Activated naive CD8-positive, alpha-beta T cell treated with anti-CD3 and anti-CD28 coated beads for 36 hours (primary cell): ENCODE measurements around the gene ANKRD61. TPM values are rescaled to one million over a fixed set of nuclear protein-coding genes. Genes with fewer than 3 reads are reported as not detected.
"Not testable (repeated sequence)": the region's sequence is repeated elsewhere in the genome, so short reads cannot be mapped to it uniquely, and the experiment has no call there.

Experiments used
- DNase-seq: peaks from one replicate; pipeline ENCODE4 v3.0.0; 2021
- H3K27ac Mint-ChIP-seq: one replicate; pipeline ENCODE4 v1.8.0; 2022; ENCODE audit warnings: mild to moderate bottlenecking, moderate library complexity, mixed read lengths
- H3K27me3 Mint-ChIP-seq: one replicate; pipeline ENCODE4 v1.8.0; 2022; ENCODE audit warnings: mild to moderate bottlenecking, mixed read lengths
- H3K36me3 Mint-ChIP-seq: one replicate; pipeline ENCODE4 v1.8.0; 2021; ENCODE audit warnings: mild to moderate bottlenecking, mixed read lengths
- H3K4me1 Mint-ChIP-seq: one replicate; pipeline ENCODE4 v1.8.0; 2021; ENCODE audit warnings: mixed read lengths
- H3K4me3 Mint-ChIP-seq: one replicate; pipeline ENCODE4 v1.8.0; 2022; ENCODE audit warnings: mild to moderate bottlenecking, moderate library complexity, mixed read lengths
- H3K9me3 Mint-ChIP-seq: one replicate; pipeline ENCODE4 v1.8.0; 2022; ENCODE audit warnings: mixed read lengths
- total RNA-seq, 2 experiments: library from RNA; stranded (reverse); gene quantifications; one replicate each; pipeline ENCODE4 v1.2.3, GENCODE V29; 2021

Gene ANKRD61
- total RNA-seq, 2 experiments from 2014 or later = 0.16 TPM; not detected in 1

- Mint-ChIP-seq H3K9me3 (no peaks in the 10 kb centered on the region), H3K4me1 (no peaks in the 10 kb centered on the region), H3K36me3 (no peaks in the 10 kb centered on the region), H3K27ac (no peak overlapping the region), H3K27me3 (no peaks in the 10 kb centered on the region), H3K4me3 (no peak overlapping the region)
- no peak for DNase-seq
These were observed 40.2 kb downstream of the ANKRD61 start for GRCh38 chr7:6071406-6071805.

GRCh38 chr7:6074612-6075380, 43.6 kb downstream of the ANKRD61 start:
- H3K4me1 Mint-ChIP-seq = no peaks in the 10 kb centered on the region
- H3K9me3 Mint-ChIP-seq = no peaks in the 10 kb centered on the region
- no peak overlapping the region for H3K4me3 Mint-ChIP-seq
- H3K27me3 Mint-ChIP-seq = no peaks in the 10 kb centered on the region
- no peaks in the 10 kb centered on the region for H3K36me3 Mint-ChIP-seq
- no peak for DNase-seq
- H3K27ac Mint-ChIP-seq = no peak overlapping the region

- no peaks in the 10 kb centered on the region for H3K36me3 Mint-ChIP-seq
- no peak for DNase-seq
- H3K4me3 Mint-ChIP-seq = no peak overlapping the region
- no peak overlapping the region for H3K27ac Mint-ChIP-seq
- no peaks in the 10 kb centered on the region for H3K27me3 Mint-ChIP-seq
- H3K4me1 Mint-ChIP-seq = no peaks in the 10 kb centered on the region
- no peaks in the 10 kb centered on the region for H3K9me3 Mint-ChIP-seq
These were observed 47.4 kb downstream of the ANKRD61 start for GRCh38 chr7:6078548-6078947.

- not testable (repeated sequence) for H3K27me3 Mint-ChIP-seq, H3K4me3 Mint-ChIP-seq, H3K36me3 Mint-ChIP-seq, H3K27ac Mint-ChIP-seq, H3K4me1 Mint-ChIP-seq, DNase-seq, H3K9me3 Mint-ChIP-seq
These were observed 51.9 kb downstream of the ANKRD61 start for GRCh38 chr7:6083047-6083446.

Other genes with a start within 250 kb of the ANKRD61 start
- 10 to 100 TPM; 45.5 to 48.1 TPM for gene RNF216, start 249.7 kb upstream of the ANKRD61 start, total RNA-seq
- not detected for gene OCM, start 150.6 kb upstream of the ANKRD61 start, total RNA-seq
- gene CCZ1, start 132.6 kb upstream of the ANKRD61 start, total RNA-seq = 10 to 100 TPM; 96.8 to 98.2 TPM
- gene RSPH10B, start 60.7 kb upstream of the ANKRD61 start, total RNA-seq = not detected
- 10 to 100 TPM; 25.8 to 27.3 TPM for gene PMS2, start 22.3 kb upstream of the ANKRD61 start, total RNA-seq
- gene AIMP2, start 22.1 kb upstream of the ANKRD61 start, total RNA-seq = 10 to 100 TPM; 83.4 to 84.4 TPM
- gene EIF2AK1, start 27.8 kb downstream of the ANKRD61 start, total RNA-seq = 100 to 1,000 TPM; 107 to 116 TPM
- gene USP42, start 73.6 kb downstream of the ANKRD61 start, total RNA-seq = 10 to 100 TPM; 11.9 to 12.9 TPM
- gene CYTH3, start 241.2 kb downstream of the ANKRD61 start, total RNA-seq = 1 to 10 TPM; 1.7 to 2.0 TPM